HG03095 (cell line): ENCODE results near the gene PGP.

Experiments
- ATAC-seq: cut with Tn5 transposase; IDR thresholded peaks from one replicate; pipeline ENCODE4 v1.9.1; 2021; ENCODE audit warnings: moderate library complexity; ENCODE audit not compliant: unreplicated experiment

The PGP gene

GRCh38 chr16:2166263-2167067, 48.2 kb downstream of the PGP start:
- no peak for ATAC-seq

GRCh38 chr16:2165861-2166260, 48.8 kb downstream of the PGP start:
- no peak for ATAC-seq

- no peak for ATAC-seq
These were observed 51.3 kb downstream of the PGP start for GRCh38 chr16:2163211-2163881.

GRCh38 chr16:2162676-2163118, 51.9 kb downstream of the PGP start:
- ATAC-seq, result no peak

- no peak for ATAC-seq
These were observed 52.7 kb downstream of the PGP start for GRCh38 chr16:2161911-2162310.
